ENCODE data around the gene PPM1L.

Gene PPM1L

DNA sequence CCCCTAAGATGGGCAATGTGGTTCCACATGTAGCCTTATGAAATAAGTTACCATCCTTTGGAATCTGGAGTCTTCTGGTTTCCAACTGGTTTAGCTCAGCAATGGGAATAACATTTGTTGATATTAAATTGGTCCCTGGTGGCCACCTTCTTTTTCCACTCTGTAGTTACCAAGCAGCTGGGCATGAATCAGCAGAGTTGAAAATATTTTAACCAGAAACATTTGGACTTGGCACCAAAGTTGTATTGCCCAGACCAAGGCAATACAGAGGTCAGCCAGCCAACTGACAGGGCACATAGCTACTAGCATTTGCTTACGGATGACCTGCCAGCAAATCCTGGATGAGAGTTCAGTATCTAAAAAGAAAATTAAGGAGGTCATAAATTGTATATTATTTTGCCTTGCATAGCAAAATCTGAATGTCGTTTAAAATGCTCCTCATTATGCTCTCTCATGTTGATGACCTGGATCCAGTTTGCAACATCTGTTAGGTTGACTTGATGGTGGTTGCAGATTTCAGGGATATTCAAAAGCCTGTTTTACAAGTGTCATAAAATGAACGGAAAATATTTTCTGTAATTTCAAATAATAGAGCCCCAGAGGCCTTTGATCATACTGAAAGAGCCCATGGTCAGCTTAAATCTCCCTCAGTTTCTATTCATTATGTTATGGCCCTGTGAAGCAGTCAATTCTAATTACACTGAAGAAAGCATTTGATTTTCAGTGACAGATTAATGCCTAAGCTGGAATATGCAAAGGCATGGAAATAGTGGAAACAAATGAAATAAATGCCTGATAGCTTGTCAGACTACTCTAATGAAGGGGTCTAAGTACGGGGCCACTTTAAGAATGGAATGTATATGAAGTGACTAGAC, 54.6 kb downstream of the PPM1L start:
- no peak for DNase-seq

DNA sequence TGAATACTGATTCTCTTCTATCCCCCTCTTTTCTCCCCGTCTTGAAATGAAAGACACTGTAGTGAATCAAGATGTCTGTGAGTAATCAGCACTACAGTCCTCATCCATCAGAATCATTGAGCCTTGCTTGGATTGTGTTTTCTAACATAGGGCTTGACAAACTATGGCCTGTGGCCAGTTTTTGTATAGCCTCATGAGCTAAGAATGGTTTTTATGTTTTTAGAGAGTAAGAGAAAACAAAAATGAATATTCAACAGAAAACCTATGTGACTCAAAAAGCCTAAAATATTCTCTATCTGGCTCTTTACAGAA, 55.2 kb downstream of the PPM1L start:
- DNase-seq: no peak

DNA sequence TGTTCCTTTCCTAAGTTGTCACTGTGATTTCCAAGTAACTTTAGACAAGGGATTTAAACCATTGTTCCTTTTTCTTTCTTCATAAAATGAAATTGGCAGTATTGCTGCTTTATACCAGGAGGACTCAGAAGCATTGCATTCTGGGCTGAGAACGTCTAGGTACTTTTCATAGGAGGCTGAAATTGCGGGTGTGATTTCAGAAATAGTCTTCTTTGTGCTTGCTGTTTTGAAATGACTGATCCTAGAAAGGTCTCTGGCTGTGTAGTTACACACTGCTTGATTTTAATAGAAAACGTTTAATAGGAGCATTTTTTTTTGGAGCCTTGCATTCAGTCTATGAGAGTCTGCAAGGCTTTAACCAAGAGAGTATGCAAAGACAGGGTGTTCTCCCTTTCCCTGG, 56.3 kb downstream of the PPM1L start:
- DNase-seq: no peak

DNA sequence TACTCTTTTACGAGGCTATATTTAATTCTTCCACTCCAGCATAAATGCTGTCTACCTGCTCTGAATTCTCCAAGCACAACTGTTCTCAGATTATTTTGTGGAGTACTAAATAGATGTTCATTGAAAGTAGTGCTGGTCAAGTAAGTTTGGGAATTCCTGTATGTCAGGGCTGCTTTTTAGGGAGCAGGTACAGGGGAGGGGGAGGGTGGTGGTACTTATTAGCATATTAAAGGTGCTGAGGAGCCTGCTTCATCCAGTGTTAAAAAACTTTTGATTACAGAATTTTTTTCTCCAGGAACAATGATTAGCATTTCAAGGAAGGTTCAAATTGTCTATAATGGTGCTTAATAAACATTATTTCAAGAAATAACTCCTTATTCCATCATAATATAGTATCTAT, 59.2 kb downstream of the PPM1L start:
- no peak for DNase-seq

DNA sequence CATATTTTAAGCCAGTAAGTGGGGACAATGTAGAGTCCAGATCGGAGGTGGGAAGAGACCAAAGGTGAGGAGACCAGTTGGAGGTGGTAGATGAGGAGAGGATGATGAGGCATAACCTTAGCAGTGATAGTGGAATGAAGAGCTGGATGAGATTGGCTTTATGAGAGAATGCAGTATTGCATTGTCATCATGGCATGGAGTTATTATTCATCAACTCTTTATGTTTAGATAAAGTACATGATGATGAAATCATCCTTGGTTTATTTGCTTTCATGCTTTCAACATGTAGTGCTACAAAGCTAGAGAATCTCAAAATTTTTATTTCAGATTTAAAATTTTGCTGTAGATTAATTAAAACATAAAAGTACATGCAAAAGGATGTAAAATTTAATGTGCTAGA, 64.0 kb downstream of the PPM1L start:
- DNase-seq: no peak

DNA sequence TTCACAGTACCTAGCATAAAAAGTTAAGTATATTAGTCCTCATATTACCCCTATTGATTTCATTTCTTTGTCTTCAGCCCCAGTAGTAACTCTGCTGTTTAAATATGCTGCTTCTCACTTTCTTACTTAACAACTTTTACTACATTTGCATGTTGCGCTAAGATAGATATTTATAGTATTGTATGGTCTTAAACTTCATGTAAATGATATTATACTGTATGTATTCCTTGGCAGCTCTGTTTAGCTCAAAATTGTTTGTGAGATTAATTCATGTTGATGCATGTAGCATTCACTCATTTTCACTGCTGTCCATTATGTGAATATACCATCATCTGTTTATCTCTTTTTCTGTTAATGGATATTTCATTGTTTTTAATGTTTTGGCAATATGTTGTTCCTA, 64.4 kb downstream of the PPM1L start:
- DNase-seq: no peak

DNA sequence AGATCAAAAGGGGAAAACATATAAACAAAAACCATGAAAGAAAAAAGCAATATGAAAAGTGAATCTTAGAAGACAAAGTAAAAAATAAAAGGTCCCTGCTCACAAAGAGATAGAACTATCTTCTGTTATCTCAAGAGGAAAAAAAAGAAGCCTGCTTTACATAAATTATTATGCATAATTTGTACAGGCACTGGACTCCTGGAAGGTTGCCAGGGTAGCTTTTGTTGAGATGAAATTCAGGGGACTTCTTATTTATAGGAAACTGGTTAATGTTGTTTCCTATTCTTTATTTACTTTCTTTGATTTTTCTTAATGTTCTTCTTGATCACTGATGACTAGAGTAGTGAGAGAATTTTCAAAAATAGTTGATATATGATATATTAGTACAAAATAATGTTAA, 66.9 kb downstream of the PPM1L start:
- DNase-seq: no peak

DNA sequence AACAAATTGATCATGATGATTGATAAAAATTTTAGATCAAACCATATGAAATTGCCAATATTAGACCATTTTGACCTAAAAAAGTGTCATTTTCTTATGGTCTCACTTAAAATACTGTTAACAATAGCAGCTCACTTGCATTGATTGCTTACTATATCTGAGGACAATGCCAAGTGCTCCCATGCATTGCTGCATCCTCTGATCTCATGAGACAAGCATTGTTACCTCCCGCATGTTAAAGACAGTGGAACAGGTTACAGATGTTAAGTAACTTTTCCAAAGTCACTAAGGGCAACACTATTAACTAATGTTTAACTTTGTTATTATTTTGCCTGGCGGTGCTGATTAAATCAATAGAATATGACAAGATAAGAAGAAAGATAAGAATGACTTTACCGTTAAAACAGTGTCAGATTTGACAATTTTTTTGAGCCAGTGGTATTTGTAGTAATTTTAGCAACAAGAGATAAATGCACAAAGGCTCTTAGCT, 69.3 kb downstream of the PPM1L start:
- no peak for DNase-seq

DNA sequence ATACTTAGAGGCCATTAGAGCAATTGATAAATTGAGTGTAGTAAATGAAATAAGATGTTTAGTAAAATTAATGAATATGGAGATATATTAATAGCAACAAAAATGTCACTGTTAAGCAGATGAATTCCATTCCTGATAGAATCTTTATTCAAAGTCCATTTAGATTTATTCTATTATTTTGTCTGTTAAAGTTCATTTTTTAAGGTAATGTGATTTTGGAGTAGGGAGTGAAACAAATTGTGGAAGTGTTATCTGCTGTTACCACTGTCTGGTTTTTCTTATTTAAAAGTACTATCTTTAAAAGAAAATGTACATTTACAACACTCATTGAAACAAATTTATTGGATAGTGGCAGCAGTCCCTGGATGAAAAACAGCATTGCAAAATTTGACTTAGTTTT, 70.4 kb downstream of the PPM1L start:
- DNase-seq: no peak

DNA sequence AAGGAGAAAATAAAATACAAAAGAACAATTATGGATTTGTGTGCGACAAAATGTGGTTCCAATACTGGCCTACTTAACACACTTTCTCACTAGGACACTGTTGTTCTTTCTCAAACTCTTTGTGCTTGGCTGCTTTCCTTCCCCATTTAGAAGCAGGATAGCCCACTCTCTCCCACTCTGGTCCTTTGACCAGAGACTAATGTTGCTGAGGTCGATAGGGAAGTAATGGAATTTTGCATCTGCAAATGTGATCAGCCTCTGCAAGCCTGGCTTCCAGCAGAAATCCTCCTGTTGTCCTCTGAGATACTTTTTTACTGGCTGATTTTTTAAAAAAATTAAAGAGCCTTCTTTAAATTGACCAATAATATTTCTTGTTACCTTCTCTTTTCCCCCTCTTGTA, 71.0 kb downstream of the PPM1L start:
- no peak for DNase-seq

DNA sequence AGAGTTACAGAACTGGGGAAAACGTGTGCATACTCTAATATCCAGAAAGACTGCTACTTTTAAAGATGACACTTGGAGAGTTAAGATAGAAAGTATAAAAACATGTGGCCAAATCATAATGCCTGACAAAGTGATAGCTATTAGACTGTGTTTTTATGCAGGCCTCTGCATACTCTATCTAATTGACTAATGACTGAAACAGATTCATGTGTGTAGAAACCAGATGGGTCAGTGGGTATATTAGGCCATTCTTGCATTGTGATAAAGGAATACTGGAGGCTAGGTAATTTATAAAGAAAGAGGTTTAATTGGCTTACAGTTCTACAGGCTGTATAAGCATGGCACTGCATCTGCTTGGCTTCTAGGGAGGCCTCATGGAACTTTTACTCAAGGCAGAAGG, 71.5 kb downstream of the PPM1L start:
- no peak for DNase-seq

DNA sequence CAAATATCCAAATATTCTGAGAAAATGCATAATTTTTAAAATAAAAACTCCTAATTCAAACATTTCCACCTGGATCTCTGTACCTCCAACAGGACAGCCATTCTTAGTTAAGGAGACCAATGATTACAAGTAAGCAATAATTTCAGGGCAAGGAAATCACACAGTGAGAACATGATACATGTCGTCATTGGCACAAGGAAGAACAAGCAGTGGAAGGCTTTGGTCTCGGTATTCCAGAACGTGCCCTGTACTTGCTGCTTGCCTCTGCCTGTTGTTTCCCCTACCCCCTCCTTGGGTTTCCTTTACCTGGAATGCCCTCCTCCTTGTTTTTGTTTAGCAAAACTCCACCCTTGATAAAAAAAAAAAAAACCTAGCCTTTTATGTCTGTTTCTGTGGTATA, 72.8 kb downstream of the PPM1L start:
- DNase-seq: no peak

DNA sequence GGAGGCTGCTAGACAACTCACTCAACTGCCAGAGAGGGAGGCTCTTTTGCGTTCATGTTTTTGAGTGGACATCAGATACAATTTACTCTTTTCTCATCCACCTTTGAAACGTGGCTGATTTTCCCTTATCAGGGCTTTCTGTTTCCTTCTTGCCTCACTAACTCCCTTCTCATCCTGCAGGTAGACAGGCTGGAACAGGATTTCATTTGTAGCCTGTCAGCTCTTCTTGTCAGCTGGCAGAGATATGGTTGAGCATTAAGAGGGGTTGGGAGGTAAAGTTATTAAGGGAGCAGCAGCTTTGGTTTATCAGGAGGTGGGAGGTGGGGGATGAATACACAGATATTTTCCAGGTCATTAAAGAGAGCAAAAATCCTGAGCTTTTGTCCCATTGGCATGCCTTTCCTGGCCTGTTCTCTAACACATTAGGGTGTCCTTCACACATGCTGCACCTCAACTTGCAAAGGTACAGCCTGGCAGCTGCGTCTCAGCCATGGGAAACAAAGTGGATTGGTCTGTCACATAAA, 73.5 kb downstream of the PPM1L start:
- no peak for DNase-seq

DNA sequence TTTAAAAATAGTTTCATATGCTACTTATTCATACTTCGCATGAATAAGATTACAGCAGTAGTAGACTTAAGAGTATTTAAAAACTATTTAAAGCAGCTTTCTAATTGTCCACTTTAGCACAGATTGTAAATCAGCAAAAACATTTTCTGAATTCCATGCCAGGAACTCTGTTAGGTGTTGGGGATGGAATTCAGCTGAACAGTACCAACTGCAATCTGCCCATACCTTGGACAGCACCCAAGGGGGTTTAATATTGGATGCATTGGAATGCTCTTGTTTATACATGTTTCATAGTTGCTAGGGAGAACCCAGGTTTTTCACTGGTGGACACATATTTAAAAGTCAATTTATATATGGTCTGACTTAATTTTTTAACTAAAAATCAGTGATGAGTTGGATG, 74.8 kb downstream of the PPM1L start:
- no peak for DNase-seq

DNA sequence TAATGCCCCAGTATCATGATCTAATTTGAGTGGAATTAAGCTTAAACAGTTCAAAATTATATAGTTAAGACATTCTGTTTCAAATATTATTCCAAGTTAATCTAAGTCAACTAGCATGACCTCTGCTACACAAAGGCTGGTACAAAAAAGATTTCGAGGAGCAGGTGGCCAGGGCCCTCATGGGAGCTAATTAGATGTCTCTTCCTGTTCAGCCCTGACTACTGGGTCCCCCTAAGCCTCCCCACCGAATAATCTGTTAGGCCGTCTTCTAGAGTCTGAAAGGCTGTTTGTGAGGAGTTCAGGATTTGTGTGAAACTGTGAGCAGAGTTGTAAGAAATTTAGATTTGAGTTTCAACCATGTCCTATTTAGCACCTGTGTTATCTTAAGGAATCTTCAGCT, 75.4 kb downstream of the PPM1L start:
- DNase-seq: no peak

DNA sequence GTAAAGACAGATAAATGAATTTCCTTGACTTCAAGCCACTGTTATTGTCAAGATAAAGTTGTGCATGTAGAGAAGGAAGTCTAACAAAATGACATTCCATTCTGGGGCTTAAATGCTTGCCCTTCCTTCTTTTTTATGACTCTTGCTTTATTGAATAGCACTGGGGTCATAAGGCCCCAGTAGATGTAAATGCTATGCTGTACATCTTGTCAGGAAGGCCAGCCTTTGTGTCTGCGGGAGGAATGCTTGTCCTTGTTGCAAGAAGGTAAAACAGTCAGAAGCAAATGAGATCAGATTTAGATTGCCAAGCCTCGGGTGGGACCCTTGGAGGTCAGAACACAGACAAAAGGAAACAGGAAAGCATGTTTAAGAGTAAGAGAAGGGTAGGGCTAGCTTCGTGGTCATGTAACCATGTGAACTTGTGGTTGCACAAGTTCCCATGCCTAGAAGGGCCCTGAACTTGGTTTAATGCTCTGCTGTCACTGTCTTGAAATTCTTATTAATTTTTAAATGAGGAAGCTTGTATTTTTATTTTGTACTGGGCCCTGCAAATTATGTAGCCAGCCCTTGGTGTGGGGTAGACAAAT, 81.5 kb downstream of the PPM1L start:
- DNase-seq: no peak

DNA sequence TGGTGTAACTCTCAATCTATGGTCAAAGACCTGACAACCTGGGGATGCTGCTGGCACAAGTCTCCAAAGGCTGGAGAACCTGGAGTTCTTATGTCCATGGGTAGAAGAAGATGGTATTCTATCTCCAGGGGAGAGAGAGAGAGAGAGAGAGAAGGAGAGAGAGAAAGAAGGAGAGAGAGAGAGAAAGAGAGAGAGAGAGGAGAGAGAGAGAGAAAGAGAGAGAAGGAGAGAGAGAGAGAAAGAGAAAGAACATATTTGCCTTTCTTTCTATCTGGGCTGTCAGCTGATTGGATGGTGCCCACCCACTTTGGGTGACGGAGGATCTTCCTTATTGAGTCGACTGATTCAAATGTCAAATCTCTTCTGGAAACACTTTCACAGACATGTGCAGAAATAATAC, 84.6 kb downstream of the PPM1L start:
- no peak for DNase-seq

DNA sequence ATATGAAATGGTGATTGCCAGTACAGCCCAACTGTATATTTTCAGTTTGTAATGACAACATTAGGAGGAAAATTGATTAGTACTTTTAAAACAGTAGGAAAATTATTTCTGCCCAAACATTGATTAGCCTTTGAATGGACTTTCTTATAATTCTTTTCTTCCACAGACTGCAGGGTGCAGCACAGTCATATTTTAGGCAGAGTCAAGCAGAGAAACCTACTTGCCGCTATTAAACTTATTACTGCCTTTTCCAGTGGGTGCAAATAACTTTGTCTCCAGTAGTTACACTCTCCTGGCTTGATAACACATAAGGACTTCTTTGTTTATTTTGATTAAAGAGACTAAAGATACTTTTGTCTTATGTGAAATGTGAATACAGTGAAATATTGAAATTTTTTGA, 85.4 kb downstream of the PPM1L start:
- DNase-seq: no peak

DNA sequence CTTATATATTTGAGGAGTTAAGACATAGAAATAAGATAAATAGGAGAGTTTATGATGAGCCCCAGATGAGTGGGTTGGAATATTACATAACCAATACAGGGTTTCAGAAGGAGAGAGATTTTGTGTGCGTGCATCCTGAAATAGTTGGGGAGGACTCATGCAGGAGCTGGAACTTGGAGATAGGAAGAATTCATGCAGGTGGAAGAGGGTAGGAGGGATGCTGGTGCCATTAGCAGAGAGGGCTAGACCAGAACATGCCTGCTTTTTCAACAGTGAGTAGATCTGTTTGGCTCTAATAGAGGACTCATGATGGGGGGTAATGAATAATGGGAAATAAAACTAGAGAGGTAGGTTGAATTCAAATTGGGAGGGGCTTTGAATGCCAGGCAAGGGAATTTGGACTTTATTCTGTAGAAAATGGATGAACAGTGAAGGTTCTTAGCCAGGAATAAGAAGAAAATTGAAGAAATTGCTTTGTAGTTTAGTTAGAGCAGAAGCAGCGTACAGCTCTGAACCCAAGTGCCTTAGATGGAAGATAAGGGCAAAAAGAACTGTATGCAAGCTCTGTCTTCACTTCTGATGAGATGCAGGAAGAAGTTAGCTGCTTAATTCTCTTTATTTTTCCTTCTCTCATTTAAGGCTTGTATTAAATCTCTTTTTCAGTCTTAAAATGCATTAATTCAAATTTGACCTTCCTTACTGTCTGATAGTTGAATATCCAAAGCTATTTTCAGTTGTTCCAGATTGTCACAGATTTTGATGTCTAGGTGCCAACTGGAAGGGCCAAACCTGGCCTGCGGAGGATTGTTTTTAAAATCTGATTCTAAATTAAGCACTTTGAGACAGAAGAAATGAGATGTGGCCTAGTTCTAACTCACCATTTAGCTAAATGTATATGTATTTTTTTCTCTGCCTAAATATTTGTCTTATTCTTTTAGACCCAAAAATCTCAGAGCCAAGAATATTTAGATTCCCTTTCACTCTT, 86.3 kb downstream of the PPM1L start:
- DNase-seq: no peak

DNA sequence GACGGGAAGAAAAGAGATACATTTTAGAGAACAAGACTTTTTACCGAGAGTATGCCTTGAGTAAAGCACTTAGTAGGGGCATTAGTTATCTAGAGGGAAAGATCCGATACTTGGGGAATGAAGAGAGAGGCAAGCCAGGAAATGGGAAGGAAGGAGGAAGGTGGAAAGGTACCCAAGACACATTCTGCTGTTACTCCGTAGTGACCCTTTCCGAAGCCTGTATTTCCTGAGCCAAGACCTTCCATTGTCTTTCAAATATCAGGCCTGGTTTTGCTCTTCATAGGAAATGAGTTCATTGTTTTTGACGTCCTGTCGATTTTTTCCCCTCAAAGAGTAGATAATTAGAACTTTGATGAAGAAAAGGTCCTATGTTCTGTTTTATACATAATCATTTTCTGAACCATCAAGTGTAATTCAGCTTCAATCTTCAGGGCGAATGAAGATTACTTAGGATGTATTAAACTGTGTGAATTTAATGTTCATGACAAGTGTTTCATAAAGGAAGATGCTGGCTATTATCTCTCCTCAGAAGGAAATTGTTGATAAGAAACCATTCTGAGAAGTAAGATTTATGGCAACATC, 95.7 kb downstream of the PPM1L start:
- no peak for DNase-seq

DNA sequence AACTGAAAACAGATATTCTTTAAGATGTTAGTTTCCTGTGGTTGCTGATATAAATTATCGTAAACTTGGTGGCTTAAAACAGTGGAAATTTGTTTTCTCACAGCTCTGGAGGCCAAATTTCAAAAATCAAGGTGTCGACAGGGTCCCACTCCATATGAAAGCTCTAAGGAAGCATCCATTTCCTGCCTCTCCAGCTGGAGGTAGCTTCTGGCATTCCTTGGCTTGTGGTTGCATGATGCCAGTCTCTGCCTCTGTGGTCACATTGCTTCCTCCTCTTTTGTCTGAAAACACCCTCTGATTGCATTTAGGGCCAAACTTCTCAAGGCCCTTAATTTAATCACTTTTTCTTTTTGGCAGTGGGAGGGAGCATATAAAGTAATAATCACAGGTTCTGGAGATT, 96.8 kb downstream of the PPM1L start:
- no peak for DNase-seq

DNA sequence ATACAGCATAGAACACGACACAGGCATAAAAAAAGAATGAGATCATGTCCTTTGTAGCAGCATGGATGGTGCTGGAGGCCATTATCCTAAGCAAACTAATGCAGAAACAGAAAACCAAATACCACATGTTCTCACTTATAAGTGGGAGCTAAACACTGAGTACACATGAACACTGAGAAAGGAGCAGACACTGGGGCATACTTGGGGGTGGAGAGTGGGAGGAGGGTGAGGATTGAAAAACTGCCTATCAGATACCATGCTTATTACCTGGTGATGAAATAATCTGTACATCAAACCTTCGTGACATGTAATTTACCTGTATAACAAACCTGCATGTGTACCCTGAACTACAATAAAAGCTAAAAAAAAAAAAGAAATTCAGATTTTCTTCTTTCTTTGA, 100.4 kb downstream of the PPM1L start:
- DNase-seq: no peak

Data from activated CD4-positive, alpha-beta T cell treated with anti-CD3 and anti-CD28 coated beads for 48 hours (primary cell).